Activated naive CD4-positive, alpha-beta T cell treated with anti-CD3 and anti-CD28 coated beads for 36 hours (primary cell): ENCODE data around the gene PANK1. TPM values are rescaled to one million over a fixed set of nuclear protein-coding genes. Genes with fewer than 3 reads are reported as not detected.
"Not testable (repeated sequence)": the region's sequence is repeated elsewhere in the genome, so short reads cannot be mapped to it uniquely, and the experiment has no call there.

Experiments used
- CTCF ChIA-PET: fragments of 350-600 bp; sonication (Branson Sonifier 250); formaldehyde crosslinking; loops from one replicate; lab custom pipeline; 2021; ENCODE audit warnings: antibody characterized with exemption; lab: Charles Lee
- DNase-seq: peaks from one replicate; pipeline ENCODE4 v3.0.0-alpha.2; 2020
- H3K27ac Mint-ChIP-seq: one replicate; pipeline ENCODE4 v1.8.0; 2021; ENCODE audit warnings: mild to moderate bottlenecking, mixed read lengths
- H3K27me3 Mint-ChIP-seq: one replicate; pipeline ENCODE4 v1.8.0; 2021; ENCODE audit warnings: low read depth, mixed read lengths
- H3K36me3 Mint-ChIP-seq: one replicate; pipeline ENCODE4 v1.8.0; 2021; ENCODE audit warnings: low read depth, mixed read lengths
- H3K4me1 Mint-ChIP-seq: one replicate; pipeline ENCODE4 v1.8.0; 2021; ENCODE audit warnings: low read depth, mixed read lengths
- H3K4me3 Mint-ChIP-seq: one replicate; pipeline ENCODE4 v1.8.0; 2021; ENCODE audit warnings: mild to moderate bottlenecking, moderate library complexity, mixed read lengths
- H3K9me3 Mint-ChIP-seq: one replicate; pipeline ENCODE4 v1.8.0; 2021; ENCODE audit warnings: mixed read lengths
- intact Hi-C: fragments of 100-400 bp; cut with micrococcal nuclease; formaldehyde crosslinking; loops from one replicate; pipeline ENCODE4 v1.15.1; 2023
- total RNA-seq, 2 experiments: library from RNA; stranded (reverse); gene quantifications; one replicate each; pipeline ENCODE4 v1.2.3, GENCODE V29; 2021

PANK1 gene
- total RNA-seq, 2 experiments from 2014 or later = 1.6 to 2.2 TPM

- no peaks in the 10 kb centered on the region for H3K9me3 Mint-ChIP-seq
- CTCF ChIA-PET = interaction anchor here (0.6 to 1.7 kb wide), 2 partner anchors 9 to 1241 kb away, joined by 3 to 10 read pairs; no protein-coding TSS in a partner anchor
Observed at GRCh38 chr10:89555688-89556445, 89.2 kb downstream of the PANK1 start.

GRCh38 chr10:89554433-89554832 lies 90.6 kb downstream of the PANK1 start:
- Mint-ChIP-seq H3K4me3 (no peak overlapping the region), H3K27ac (no peak overlapping the region), H3K27me3 (peaks cover 6% of the 10 kb centered on the region), H3K4me1 (no peaks in the 10 kb centered on the region), H3K9me3 (no peaks in the 10 kb centered on the region), H3K36me3 (no peaks in the 10 kb centered on the region)
- DNase-seq = no peak
- intact Hi-C loops = no loop called here
- CTCF ChIA-PET = interaction anchor here (0.7 kb wide), 1 partner anchor 136 kb away, joined by 3 read pairs; no protein-coding TSS in a partner anchor

More at GRCh38 chr10:89555688-89556445, 89.2 kb downstream of the PANK1 start:
- intact Hi-C loops = no loop called here
- Mint-ChIP-seq H3K27ac (no peak overlapping the region), H3K4me1 (no peaks in the 10 kb centered on the region), H3K4me3 (no peak overlapping the region), H3K36me3 (no peaks in the 10 kb centered on the region), H3K27me3 (peaks cover 6% of the 10 kb centered on the region)
- DNase-seq = no peak

DNA sequence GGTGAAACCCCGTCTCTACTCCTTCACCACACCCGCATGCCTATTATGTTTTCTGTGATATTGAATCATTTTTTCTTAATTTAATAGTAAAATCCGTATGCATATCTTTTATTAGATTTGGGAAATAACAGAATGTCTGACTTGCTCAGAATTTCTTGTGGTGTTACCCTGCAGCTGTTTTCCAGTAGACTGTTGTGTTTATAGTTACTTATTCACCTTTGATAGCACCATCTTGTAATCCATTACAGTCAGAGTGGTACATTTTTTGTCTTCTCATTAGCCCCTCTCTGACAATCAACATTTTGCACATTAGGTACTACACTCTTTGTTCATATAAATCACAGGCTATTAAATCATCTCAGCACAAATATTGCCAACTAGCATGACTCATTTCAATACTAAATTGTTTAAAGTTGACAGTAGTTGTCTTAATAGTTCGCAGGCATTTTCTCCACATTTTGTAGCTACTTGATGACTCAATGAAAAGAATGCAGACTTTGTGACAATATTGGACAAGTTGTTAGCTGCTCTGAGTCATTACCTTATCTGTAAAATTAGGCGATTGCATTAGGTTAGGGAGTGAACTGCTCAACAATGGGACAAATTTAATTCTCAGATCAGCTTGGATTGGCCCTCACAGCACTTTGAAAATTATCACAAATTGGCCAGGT lies 91.8 kb downstream of the PANK1 start:
- H3K36me3 Mint-ChIP-seq = no peaks in the 10 kb centered on the region
- CTCF ChIA-PET = no interaction called here
- peaks cover 4% of the 10 kb centered on the region for H3K27me3 Mint-ChIP-seq
- H3K4me3 Mint-ChIP-seq = no peak overlapping the region
- intact Hi-C loops = no loop called here
- no peaks in the 10 kb centered on the region for H3K9me3 Mint-ChIP-seq
- H3K4me1 Mint-ChIP-seq = no peaks in the 10 kb centered on the region
- H3K27ac Mint-ChIP-seq = no peak overlapping the region
- no peak for DNase-seq

- CTCF ChIA-PET = interaction anchor here (0.7 kb wide), 1 partner anchor 290 kb away, joined by 3 read pairs; no protein-coding TSS in a partner anchor
- no peak overlapping the region for H3K4me3 Mint-ChIP-seq
- DNase-seq = no peak
- no peaks in the 10 kb centered on the region for H3K9me3 Mint-ChIP-seq
- H3K4me1 Mint-ChIP-seq = no peaks in the 10 kb centered on the region
- H3K27ac Mint-ChIP-seq = no peak overlapping the region
- intact Hi-C loops = no loop called here
- H3K36me3 Mint-ChIP-seq = no peaks in the 10 kb centered on the region
- peaks cover 4% of the 10 kb centered on the region for H3K27me3 Mint-ChIP-seq
Observed at GRCh38 chr10:89552213-89552612, 92.8 kb downstream of the PANK1 start.

DNA sequence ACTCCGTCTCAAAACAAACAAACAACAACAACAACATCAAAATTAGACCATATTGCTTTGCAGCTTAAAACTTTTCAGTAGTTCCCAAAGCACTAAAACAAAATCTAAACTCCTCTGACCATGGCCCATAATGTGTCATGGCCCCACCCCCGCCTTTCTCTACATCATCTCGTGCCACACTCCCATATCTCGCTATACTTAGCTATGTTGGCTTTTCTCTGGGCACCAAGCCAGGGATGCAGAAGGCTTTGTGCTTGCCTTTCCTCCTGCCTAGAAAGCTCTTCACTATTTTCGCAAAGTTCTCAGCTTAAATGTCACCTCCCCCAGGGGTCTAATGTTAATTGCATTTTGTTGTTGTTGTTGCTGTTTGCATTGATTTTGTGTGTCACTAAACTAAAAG lies 94.5 kb downstream of the PANK1 start:
- intact Hi-C loops = no loop called here
- no peaks in the 10 kb centered on the region for H3K4me1 Mint-ChIP-seq
- no peak overlapping the region for H3K27ac Mint-ChIP-seq
- no peaks in the 10 kb centered on the region for H3K36me3 Mint-ChIP-seq
- no peak for DNase-seq
- CTCF ChIA-PET = interaction anchor here (0.7 kb wide), 1 partner anchor 14 kb away, joined by 4 read pairs; no protein-coding TSS in a partner anchor
- no peak overlapping the region for H3K4me3 Mint-ChIP-seq
- peaks cover 4% of the 10 kb centered on the region for H3K27me3 Mint-ChIP-seq
- peaks cover 3% of the 10 kb centered on the region for H3K9me3 Mint-ChIP-seq

- no peaks in the 10 kb centered on the region for H3K4me1 Mint-ChIP-seq
- intact Hi-C loops = no loop called here
- no peaks in the 10 kb centered on the region for H3K36me3 Mint-ChIP-seq
- H3K27me3 Mint-ChIP-seq = peaks cover 4% of the 10 kb centered on the region
- peaks cover 5% of the 10 kb centered on the region for H3K9me3 Mint-ChIP-seq
- no peak for DNase-seq
- no peak overlapping the region for H3K27ac Mint-ChIP-seq
- no peak overlapping the region for H3K4me3 Mint-ChIP-seq
- CTCF ChIA-PET = no interaction called here
Observed at GRCh38 chr10:89549510-89549909, 95.5 kb downstream of the PANK1 start.

DNA sequence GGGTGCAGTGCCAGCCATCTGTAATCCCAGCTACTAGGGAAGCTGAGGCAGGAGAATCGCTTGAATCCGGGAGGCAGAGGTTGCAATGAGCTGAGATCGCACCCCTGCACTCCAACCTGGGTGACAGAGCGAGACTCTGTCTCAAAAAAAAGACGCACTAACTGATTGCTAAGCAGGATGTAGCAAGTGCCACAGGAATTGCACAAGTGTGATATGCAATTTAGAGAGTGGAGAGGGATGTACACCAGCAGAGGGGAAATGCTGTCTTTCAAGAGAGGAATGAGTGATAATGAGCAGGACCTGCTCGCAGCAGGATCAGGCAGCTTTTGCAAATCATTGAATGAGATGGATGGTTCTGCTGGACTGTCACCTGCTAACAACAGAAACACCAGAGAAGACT lies 96.4 kb downstream of the PANK1 start:
- H3K27ac Mint-ChIP-seq = no peak overlapping the region
- no peaks in the 10 kb centered on the region for H3K36me3 Mint-ChIP-seq
- CTCF ChIA-PET = no interaction called here
- peaks cover 4% of the 10 kb centered on the region for H3K27me3 Mint-ChIP-seq
- intact Hi-C loops = no loop called here
- DNase-seq = no peak
- H3K4me3 Mint-ChIP-seq = no peak overlapping the region
- peaks cover 5% of the 10 kb centered on the region for H3K9me3 Mint-ChIP-seq
- no peaks in the 10 kb centered on the region for H3K4me1 Mint-ChIP-seq

DNA sequence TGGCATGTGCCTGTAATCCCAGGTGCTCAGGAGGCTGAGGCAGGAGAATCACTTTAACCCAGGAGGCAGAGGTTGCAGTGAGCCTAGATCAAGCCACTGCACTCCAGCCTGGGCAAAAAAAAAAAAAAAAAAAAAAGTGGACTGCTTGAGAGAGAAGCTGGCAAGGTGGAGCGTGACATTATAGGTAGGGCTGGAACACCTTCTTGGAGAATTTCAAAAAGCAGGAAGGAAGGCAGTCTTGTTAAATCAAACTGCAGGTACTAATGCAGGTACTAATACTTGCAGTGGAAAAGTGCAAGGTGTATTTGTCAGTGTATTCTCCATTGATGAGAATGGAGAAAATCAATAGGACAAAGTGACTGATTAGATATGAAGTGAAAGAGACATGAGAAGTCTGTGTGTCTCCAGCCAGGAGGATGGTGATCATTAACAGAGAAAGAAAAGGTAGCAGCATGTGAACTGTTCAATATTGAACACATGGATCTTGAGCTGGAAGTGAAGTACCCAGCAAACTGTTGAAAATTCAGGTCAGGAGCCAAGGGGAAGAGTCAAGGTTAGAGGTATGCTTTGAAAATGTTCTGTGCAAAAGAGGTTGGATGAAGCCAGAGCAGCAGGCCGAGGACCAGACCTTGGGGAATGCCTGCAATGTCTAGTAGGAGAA lies 97.1 kb downstream of the PANK1 start:
- no peak for DNase-seq
- Mint-ChIP-seq H3K4me1 (no peaks in the 10 kb centered on the region), H3K27me3 (peaks cover 4% of the 10 kb centered on the region), H3K27ac (no peak overlapping the region), H3K9me3 (peaks cover 5% of the 10 kb centered on the region), H3K36me3 (no peaks in the 10 kb centered on the region), H3K4me3 (no peak overlapping the region)
- intact Hi-C loops = no loop called here
- CTCF ChIA-PET = no interaction called here

- H3K27me3 Mint-ChIP-seq, H3K36me3 Mint-ChIP-seq, H3K4me1 Mint-ChIP-seq, intact Hi-C loops, H3K27ac Mint-ChIP-seq, CTCF ChIA-PET, H3K9me3 Mint-ChIP-seq, H3K4me3 Mint-ChIP-seq, DNase-seq: not testable (repeated sequence)
Observed at GRCh38 chr10:89546651-89547050, 98.4 kb downstream of the PANK1 start.

DNA sequence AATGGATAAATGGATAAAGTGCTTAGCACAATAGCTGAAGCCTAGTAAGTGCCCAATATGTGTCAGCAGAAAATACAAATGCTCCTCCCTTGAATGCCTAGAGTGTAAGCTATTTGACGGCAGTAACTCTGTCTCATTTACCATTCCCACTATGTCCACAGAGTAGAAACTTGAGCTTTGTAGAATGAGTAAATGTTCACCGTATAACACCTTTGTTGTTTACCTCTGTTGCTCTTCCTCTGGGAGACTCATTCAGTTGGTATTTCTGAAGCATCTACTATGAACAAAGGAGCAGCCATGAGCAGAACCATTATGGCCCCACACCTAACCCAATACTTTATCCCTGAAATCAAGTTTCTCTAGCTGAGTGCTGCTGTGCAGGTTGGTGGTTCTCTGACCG lies 101.2 kb downstream of the PANK1 start:
- CTCF ChIA-PET = interaction anchor here (0.6 to 1.1 kb wide), 3 partner anchors 17 to 247 kb away, joined by 3 to 6 read pairs (median 4); no protein-coding TSS in a partner anchor
- Mint-ChIP-seq H3K27me3 (peaks cover 7% of the 10 kb centered on the region), H3K9me3 (peaks cover 5% of the 10 kb centered on the region), H3K36me3 (no peaks in the 10 kb centered on the region), H3K4me1 (no peaks in the 10 kb centered on the region), H3K27ac (no peak overlapping the region), H3K4me3 (no peak overlapping the region)
- DNase-seq = no peak
- intact Hi-C loops = no loop called here

DNA sequence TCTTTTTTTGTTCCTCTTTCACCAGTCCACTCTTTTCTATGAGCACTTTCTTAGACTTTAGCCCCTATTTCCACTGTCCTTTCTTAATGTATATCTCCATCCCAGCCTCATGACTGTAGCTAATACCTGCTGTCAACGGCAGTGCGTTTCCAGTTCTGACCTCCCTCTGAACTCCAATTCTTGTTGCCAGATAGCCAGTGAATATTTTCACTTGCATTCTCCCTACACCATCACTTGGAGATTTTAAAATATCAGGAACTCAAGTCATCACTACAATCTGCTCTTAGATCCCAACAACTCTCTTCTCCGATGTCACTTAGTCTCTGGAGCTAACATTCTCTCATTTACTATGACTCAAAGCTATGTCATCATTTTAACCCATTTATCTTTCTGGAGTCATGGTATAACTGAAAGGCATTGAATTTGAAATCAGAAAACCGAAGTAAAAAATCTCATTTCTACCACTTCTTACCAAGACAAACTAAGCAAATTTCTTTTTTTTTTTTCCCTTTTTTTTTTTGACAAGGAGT lies 104.6 kb downstream of the PANK1 start:
- no peaks in the 10 kb centered on the region for H3K4me1 Mint-ChIP-seq
- peaks cover 2% of the 10 kb centered on the region for H3K9me3 Mint-ChIP-seq
- no peak overlapping the region for H3K4me3 Mint-ChIP-seq
- intact Hi-C loops = no loop called here
- H3K27me3 Mint-ChIP-seq = peaks cover 28% of the 10 kb centered on the region
- H3K36me3 Mint-ChIP-seq = no peaks in the 10 kb centered on the region
- DNase-seq = no peak
- H3K27ac Mint-ChIP-seq = no peak overlapping the region
- CTCF ChIA-PET = no interaction called here

GRCh38 chr10:89537364-89537763 lies 107.7 kb downstream of the PANK1 start:
- H3K4me1 Mint-ChIP-seq = peaks cover 8% of the 10 kb centered on the region
- H3K27ac Mint-ChIP-seq = no peak overlapping the region
- CTCF ChIA-PET = no interaction called here

More at GRCh38 chr10:89537364-89537763, 107.7 kb downstream of the PANK1 start:
- H3K4me3 Mint-ChIP-seq = no peak overlapping the region
- no peak for DNase-seq
- intact Hi-C loops = no loop called here
- H3K9me3 Mint-ChIP-seq = no peaks in the 10 kb centered on the region
- no peaks in the 10 kb centered on the region for H3K36me3 Mint-ChIP-seq
- peaks cover 50% of the 10 kb centered on the region for H3K27me3 Mint-ChIP-seq
